Keratinocyte (primary cell): ENCODE data around the gene MYORG. TPM values are rescaled to one million over a fixed set of nuclear protein-coding genes. Genes with fewer than 3 reads are reported as not detected.

Experiments
- DNase-seq: peaks from one replicate; pipeline ENCODE4 v3.0.0-alpha.2; 2011; ENCODE audit warnings: low read depth, missing footprints, low spot score
- FAIRE-seq: peaks from 2 replicates; lab custom pipeline; 2011; peaks lifted over from hg19 to GRCh38; lab: Jason Lieb, UNC
- H2AFZ ChIP-seq: 2 replicates; pipeline ENCODE4 v1.6.0; 2012; ENCODE audit warnings: low read length, control low read depth, inconsistent platforms; ENCODE audit not compliant: control insufficient read depth
- H3K27ac ChIP-seq: 2 replicates; pipeline ENCODE4 v1.5.1; 2011; ENCODE audit warnings: low read length; ENCODE audit not compliant: control insufficient read depth, insufficient read depth
- H3K27me3 ChIP-seq: 3 replicates; pipeline ENCODE4 v1.6.0; 2011; ENCODE audit warnings: low read length; ENCODE audit not compliant: control insufficient read depth, insufficient read depth; ENCODE audit errors: extremely low read depth
- H3K36me3 ChIP-seq, 2 experiments: 2 replicates in 1 of 2; 3 replicates in 1 of 2; pipeline ENCODE4 v1.5.1; 2011; ENCODE audit warnings: low read length in 2 of 2, mild to moderate bottlenecking in 1 of 2; ENCODE audit not compliant: control insufficient read depth in 2 of 2, insufficient read depth in 2 of 2; ENCODE audit errors: extremely low read depth in 1 of 2
- H3K4me1 ChIP-seq: 3 replicates; pipeline ENCODE4 v1.5.1; 2011; ENCODE audit warnings: low read length; ENCODE audit not compliant: control insufficient read depth, insufficient read depth; ENCODE audit errors: extremely low read depth
- H3K4me2 ChIP-seq: 3 replicates; pipeline ENCODE4 v1.6.0; 2011; ENCODE audit warnings: low read depth, low read length; ENCODE audit not compliant: control insufficient read depth, insufficient read depth; ENCODE audit errors: extremely low read depth
- H3K4me3 ChIP-seq, 3 experiments: fragments of 200-600 bp in 1 of 3; sonication (generic) in 1 of 3; 2 replicates in 2 of 3; 3 replicates in 1 of 3; pipeline ENCODE4 v1.5.1; 2011 to 2016; ENCODE audit warnings: low read length in 3 of 3, mild to moderate bottlenecking in 3 of 3, control low read depth in 2 of 3, inconsistent platforms in 1 of 3, low read depth in 1 of 3, mixed read lengths in 1 of 3, mixed run types in 1 of 3, moderate library complexity in 1 of 3; ENCODE audit not compliant: control insufficient read depth in 2 of 3, insufficient read depth in 2 of 3; ENCODE audit errors: extremely low read depth in 1 of 3
- H3K79me2 ChIP-seq: 2 replicates; pipeline ENCODE4 v1.6.0; 2012; ENCODE audit warnings: low read length; ENCODE audit not compliant: control insufficient read depth, insufficient read depth
- H3K9ac ChIP-seq: 3 replicates; pipeline ENCODE4 v1.6.0; 2011; ENCODE audit warnings: low read length; ENCODE audit not compliant: control insufficient read depth, insufficient read depth; ENCODE audit errors: extremely low read depth
- H3K9me1 ChIP-seq: 3 replicates; pipeline ENCODE4 v1.6.0; 2011; ENCODE audit warnings: low read length; ENCODE audit not compliant: control insufficient read depth, insufficient read depth; ENCODE audit errors: extremely low read depth
- H3K9me3 ChIP-seq: 2 replicates; pipeline ENCODE4 v1.5.1; 2012; ENCODE audit warnings: low read depth, low read length; ENCODE audit not compliant: control insufficient read depth
- H4K20me1 ChIP-seq: 3 replicates; pipeline ENCODE4 v1.6.0; 2011; ENCODE audit warnings: low read length; ENCODE audit not compliant: control insufficient read depth, insufficient read depth; ENCODE audit errors: extremely low read depth
- CTCF ChIP-seq, 3 experiments: IDR thresholded peaks in 1 of 3; conservative IDR thresholded peaks in 1 of 3; optimal IDR thresholded peaks in 1 of 3; 2 replicates in 2 of 3; 3 replicates in 1 of 3; pipeline versions ENCODE3 to v1.5.1; 2011; ENCODE audit warnings: low read length in 3 of 3, mild to moderate bottlenecking in 3 of 3, moderate library complexity in 2 of 3, control low read depth in 1 of 3, inconsistent platforms in 1 of 3; ENCODE audit not compliant: insufficient read depth in 2 of 3; ENCODE audit errors: extremely low read depth in 1 of 3
- EZH2 ChIP-seq: IDR thresholded peaks from one replicate; pipeline ENCODE4 v1.6.1; 2012; ENCODE audit warnings: inconsistent platforms, mild to moderate bottlenecking, low read length, moderate library complexity
- dilution Hi-C: fragments of 300-500 bp; cut with MboI; formaldehyde crosslinking; loops from one replicate; pipeline ENCODE4 v1.7.0; 2020; ENCODE audit warnings: low sequenced_read_pairs; ENCODE audit not compliant: extremely low pct_ligation_motif_present
- polyA plus RNA-seq, 5 experiments: library from polyadenylated mRNA; depleted of rRNA in 3 of 5; stranded (reverse) in 3 of 5; stranded (forward) in 1 of 5; unstranded in 1 of 5; fragments of >200 nt; gene quantifications; 1 replicate in 1 of 5; 2 replicates in 3 of 5; 3 replicates in 1 of 5; pipeline versions ENCODE4 v1.2.1 to v1.2.3, GENCODE V29; 2011 to 2012; ENCODE audit warnings: missing spikeins in 2 of 5, low read depth in 1 of 5, low replicate concordance in 1 of 5

The MYORG gene
- polyA plus RNA-seq, 1 donor (not counting 4 experiments of a cell fraction or from before 2014, with no cell fraction given): 3.1 TPM

- Histone ChIP-seq H3K4me1 (peaks cover 24% of the 10 kb centered on the region), H3K4me2 (no peak overlapping the region), H4K20me1 (peaks cover 7% of the 10 kb centered on the region), H3K36me3 (peaks cover 5 to 18% of the 10 kb centered on the region in 2 experiments), H3K79me2 (no peaks in the 10 kb centered on the region), H2AFZ (no peak overlapping the region), H3K4me3 (no peak overlapping the region), H3K27ac (no peak overlapping the region), H3K27me3 (peaks cover 14% of the 10 kb centered on the region), H3K9me1 (no peaks in the 10 kb centered on the region), H3K9me3 (peaks cover 7% of the 10 kb centered on the region), H3K9ac (no peak overlapping the region)
- dilution Hi-C loops: no loop called here
- DNase-seq (no peak), FAIRE-seq (no peak)
- TF ChIP-seq CTCF (optimal IDR thresholded peaks at IDR 0.05 in 1 of 3, IDR thresholded peaks at IDR 0.05 in 1 of 3, conservative IDR thresholded peaks at IDR 0.05 in 1 of 3; ENCODE audit: extremely low read depth in 1 of 3, insufficient read depth in 2 of 3, low read length in 3 of 3) (no peak), EZH2 (no peak)
Measured at GRCh38 chr9:34371886-34372466, 4.7 kb downstream of the MYORG start.

- H3K27ac ChIP-seq: no peak overlapping the region
- TF ChIP-seq EZH2 (no peak), CTCF (optimal IDR thresholded peaks at IDR 0.05 in 1 of 3, IDR thresholded peaks at IDR 0.05 in 1 of 3, conservative IDR thresholded peaks at IDR 0.05 in 1 of 3; ENCODE audit: extremely low read depth in 1 of 3, insufficient read depth in 2 of 3, low read length in 3 of 3) (no peak)
- FAIRE-seq: no peak
- peak overlapping the region; percentile 51 for H3K4me2 ChIP-seq
- H3K9ac ChIP-seq: no peak overlapping the region
- no peaks in the 10 kb centered on the region for H3K79me2 ChIP-seq
- no peak for DNase-seq
- peaks cover 5 to 18% of the 10 kb centered on the region in 2 experiments for H3K36me3 ChIP-seq
- no peaks in the 10 kb centered on the region for H3K9me1 ChIP-seq
- dilution Hi-C loops: no loop called here
- H3K27me3 ChIP-seq: peaks cover 14% of the 10 kb centered on the region
- peaks cover 7% of the 10 kb centered on the region for H4K20me1 ChIP-seq
- H3K4me1 ChIP-seq: peaks cover 21% of the 10 kb centered on the region
- H2AFZ ChIP-seq: no peak overlapping the region
- peak overlapping the region in 1 of 3 experiments; percentile 23 for H3K4me3 ChIP-seq
- peaks cover 7% of the 10 kb centered on the region for H3K9me3 ChIP-seq
Measured at GRCh38 chr9:34370970-34371880, 5.5 kb downstream of the MYORG start.
